GM12873 (cell line): Measurements from ENCODE around the gene GABBR1.

Experiments used
- CTCF ChIP-seq: IDR thresholded peaks from 2 replicates; pipeline ENCODE4 v1.5.1; 2012; ENCODE audit warnings: low read depth, mild to moderate bottlenecking, moderate library complexity, low read length, control low read depth; ENCODE audit not compliant: insufficient read depth; ENCODE audit errors: missing control alignments

Gene GABBR1

GRCh38 chr6:29596381-29596900 is 36.5 kb downstream of the GABBR1 start:
- no peak for TF ChIP-seq CTCF

GRCh38 chr6:29593199-29593855 is 39.7 kb downstream of the GABBR1 start:
- no peak for TF ChIP-seq CTCF

- no peak for TF ChIP-seq CTCF
These were observed 41.3 kb downstream of the GABBR1 start for GRCh38 chr6:29591677-29592076.

GRCh38 chr6:29590218-29590808 is 42.7 kb downstream of the GABBR1 start:
- TF ChIP-seq CTCF, result no peak

GRCh38 chr6:29589423-29590048 is 43.4 kb downstream of the GABBR1 start:
- TF ChIP-seq CTCF, result peak; percentile 95

GRCh38 chr6:29584821-29585220 is 48.2 kb downstream of the GABBR1 start, which contains the start of gene OR2H2:
Gene OR2H2, plus strand, starts transcription at chr6:29585121. Its CDS starts 2,824 bp downstream, at chr6:29587945.
- TF ChIP-seq CTCF, result no peak

- TF ChIP-seq CTCF, result no peak
These were observed 55.4 kb downstream of the GABBR1 start for GRCh38 chr6:29577544-29577943.
